Measurements from ENCODE around the gene BTNL3.

- TF ChIP-seq CTCF (IDR thresholded peaks at IDR 0.05): no peak
- TF ChIP-seq EZH2phosphoT487 (IDR thresholded peaks at IDR 0.05): no peak
- no peak for TF ChIP-seq EZH2 (IDR thresholded peaks at IDR 0.05)
Measured at GRCh38 chr5:180990086-180990881, 1.6 kb downstream of the BTNL3 start.
